ENCODE results near the gene SNN.

Gene SNN

GRCh38 chr16:11624636-11625607, 43.3 kb upstream of the SNN start:
- H3K27ac ChIP-seq: no peak overlapping the region
- TF ChIP-seq CTCF (conservative IDR thresholded peaks at IDR 0.05): no peak

DNA sequence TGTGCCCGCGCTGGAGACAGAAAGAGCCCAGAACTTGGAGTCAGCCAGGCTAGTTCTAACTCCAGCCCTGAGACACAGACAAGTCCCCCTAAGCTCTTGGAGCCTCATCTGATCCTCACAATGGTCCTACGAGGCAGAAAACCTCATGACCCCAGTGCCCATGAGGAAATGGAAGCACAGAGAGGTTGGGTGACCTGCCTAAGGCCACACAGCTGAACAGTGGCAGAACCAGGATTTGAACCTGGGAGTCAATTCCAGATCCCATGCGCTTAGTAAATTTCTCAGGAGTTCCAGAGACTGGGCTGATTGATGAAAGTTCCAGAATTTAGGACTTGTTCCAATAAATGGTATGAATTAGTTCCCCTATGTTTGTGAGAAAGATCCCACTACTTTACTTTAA, 42.5 kb upstream of the SNN start:
- TF ChIP-seq CTCF (conservative IDR thresholded peaks at IDR 0.05): no peak
- H3K27ac ChIP-seq: no peak overlapping the region

DNA sequence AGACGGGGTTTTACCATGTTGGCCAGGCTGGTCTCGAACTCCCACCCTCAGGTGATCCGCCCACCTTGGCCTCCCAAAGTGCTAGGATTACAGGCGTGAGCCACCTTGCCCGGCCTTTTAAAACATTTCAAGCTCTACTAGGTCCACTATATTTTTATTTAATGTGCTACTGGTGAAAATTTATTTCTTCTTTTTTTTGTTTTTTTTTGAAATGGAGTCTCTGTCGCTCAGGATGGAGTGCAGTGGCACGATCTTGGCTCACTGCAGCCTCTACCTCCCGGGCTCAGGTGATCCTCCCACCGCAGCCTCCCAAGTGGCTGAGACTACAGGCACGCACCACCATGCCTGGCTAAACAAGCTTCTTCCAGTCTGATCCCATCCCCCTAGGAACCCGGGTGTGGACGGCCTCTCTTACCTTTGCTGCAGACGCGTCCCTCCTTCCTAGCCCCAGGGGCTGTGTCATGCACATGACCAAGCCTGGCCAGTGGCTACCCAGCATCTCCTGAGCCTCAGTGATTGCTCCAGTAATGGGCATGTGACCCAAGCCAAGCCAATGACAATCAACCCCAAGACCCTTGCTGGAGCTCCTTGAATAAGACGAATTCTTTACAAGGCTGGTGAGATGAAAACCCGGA, 41.5 kb upstream of the SNN start:
- H3K27ac ChIP-seq: no peak overlapping the region
- TF ChIP-seq CTCF (conservative IDR thresholded peaks at IDR 0.05): no peak

DNA sequence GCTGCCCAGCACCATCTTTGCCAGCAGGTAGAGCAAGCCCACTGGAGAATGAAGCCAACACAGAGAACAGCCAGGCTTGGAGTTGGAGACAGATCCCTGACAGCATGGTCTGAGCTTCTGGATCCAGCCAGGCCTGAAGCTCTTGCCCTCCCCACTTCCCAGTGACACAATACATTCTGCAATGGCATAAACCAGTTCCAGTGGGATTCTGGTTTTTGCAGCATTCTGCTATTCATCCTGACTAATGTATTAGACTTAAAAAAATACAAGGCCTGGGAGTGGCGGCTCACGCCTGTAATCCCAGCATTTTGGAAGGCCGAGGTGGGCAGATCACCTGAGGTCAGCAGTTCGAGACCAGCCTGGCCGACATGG, 41.0 kb upstream of the SNN start:
- H3K27ac ChIP-seq: no peak overlapping the region
- no peak for TF ChIP-seq CTCF (conservative IDR thresholded peaks at IDR 0.05)

DNA sequence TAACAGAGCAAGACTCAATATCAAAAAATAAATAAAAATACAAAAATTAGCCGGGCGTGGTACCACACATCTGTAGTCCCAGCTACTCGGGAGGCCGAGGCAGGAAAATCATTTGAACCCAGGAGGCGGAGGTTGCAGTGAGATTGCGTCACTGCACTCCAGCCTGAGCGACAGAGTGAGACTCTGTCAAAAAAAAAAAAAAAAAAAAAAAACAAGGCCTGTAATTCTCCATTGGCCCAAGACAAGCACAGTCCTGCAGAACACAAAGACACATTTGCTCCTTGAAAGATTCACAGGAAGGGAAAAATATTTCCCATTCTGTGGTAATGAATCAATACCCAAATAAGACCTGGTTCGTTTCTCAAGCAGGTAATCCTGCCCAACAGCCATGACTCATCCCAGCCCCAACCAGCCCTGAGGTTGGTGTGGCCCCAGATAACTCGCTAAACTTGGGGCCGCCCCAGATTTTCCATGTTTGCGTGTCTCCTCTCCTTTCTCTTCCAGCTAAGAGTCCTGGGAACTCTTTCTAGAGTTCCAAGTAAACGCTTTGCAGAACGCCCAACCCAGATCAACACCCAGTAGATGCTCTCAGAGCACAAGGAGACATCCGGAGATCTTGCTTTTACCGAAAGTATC, 40.3 kb upstream of the SNN start:
- TF ChIP-seq CTCF (conservative IDR thresholded peaks at IDR 0.05): no peak
- H3K27ac ChIP-seq: no peak overlapping the region

- H3K27ac ChIP-seq: no peak overlapping the region
Measured at GRCh38 chr16:11629071-11630030, 38.9 kb upstream of the SNN start.

More at GRCh38 chr16:11629071-11630030, 38.9 kb upstream of the SNN start:
- TF ChIP-seq CTCF (conservative IDR thresholded peaks at IDR 0.05): no peak
